Osteoblast (primary cell): ENCODE data around the gene DOK7. TPM values are rescaled to one million over a fixed set of nuclear protein-coding genes. Genes with fewer than 3 reads are reported as not detected.

Experiments used
- DNase-seq: peaks from one replicate; pipeline ENCODE4 v3.0.0; 2011; ENCODE audit warnings: low spot score, mixed read lengths; ENCODE audit not compliant: insufficient read length; ENCODE audit errors: missing footprints
- H2AFZ ChIP-seq: 2 replicates; pipeline ENCODE4 v1.6.0; 2011; ENCODE audit warnings: mild to moderate bottlenecking, low read length
- H3K27ac ChIP-seq: 2 replicates; pipeline ENCODE4 v1.5.1; 2011; ENCODE audit warnings: mild to moderate bottlenecking, low read depth, low read length, moderate library complexity
- H3K27me3 ChIP-seq: 2 replicates; pipeline ENCODE4 v1.6.0; 2012; ENCODE audit warnings: mild to moderate bottlenecking, control low read depth, inconsistent platforms, low read length, moderate library complexity; ENCODE audit not compliant: insufficient read depth
- H3K36me3 ChIP-seq: 2 replicates; pipeline ENCODE4 v1.5.1; 2011; ENCODE audit warnings: mild to moderate bottlenecking, low read length, control low read depth, moderate library complexity; ENCODE audit not compliant: insufficient read depth
- H3K4me1 ChIP-seq: 2 replicates; pipeline ENCODE4 v1.5.1; 2011; ENCODE audit warnings: mild to moderate bottlenecking, low read length, control low read depth, moderate library complexity; ENCODE audit not compliant: insufficient read depth
- H3K4me2 ChIP-seq: 2 replicates; pipeline ENCODE4 v1.6.0; 2011; ENCODE audit warnings: mild to moderate bottlenecking, low read length; ENCODE audit not compliant: insufficient read depth
- H3K4me3 ChIP-seq: fragments of 200-600 bp; sonication (generic); 3 replicates; pipeline ENCODE4 v1.5.1; 2012; ENCODE audit warnings: mild to moderate bottlenecking, low read length, inconsistent platforms; ENCODE audit not compliant: insufficient read depth
- H3K79me2 ChIP-seq: 2 replicates; pipeline ENCODE4 v1.6.0; 2012; ENCODE audit warnings: mild to moderate bottlenecking, low read length, control low read depth, inconsistent platforms; ENCODE audit not compliant: insufficient read depth
- H3K9me3 ChIP-seq: 2 replicates; pipeline ENCODE4 v1.5.1; 2011; ENCODE audit warnings: low read depth, low read length, control low read depth
- H4K20me1 ChIP-seq: 2 replicates; pipeline ENCODE4 v1.6.0; 2012; ENCODE audit warnings: mild to moderate bottlenecking, low read length, control low read depth; ENCODE audit not compliant: insufficient read depth
- total RNA-seq: library from RNA; depleted of rRNA; stranded (reverse); fragments of >200 nt; gene quantifications from 2 replicates; pipeline ENCODE4 v1.2.3, GENCODE V29; 2012
- TF ChIP-seq, protein P1 (sequence below): IDR thresholded peaks from 2 replicates; pipeline ENCODE4 v1.5.1; 2011; ENCODE audit warnings: mild to moderate bottlenecking, low read depth, low read length, moderate library complexity; ENCODE audit errors: extremely low read depth

Gene DOK7
- total RNA-seq, 1 donor: not detected

DNA sequence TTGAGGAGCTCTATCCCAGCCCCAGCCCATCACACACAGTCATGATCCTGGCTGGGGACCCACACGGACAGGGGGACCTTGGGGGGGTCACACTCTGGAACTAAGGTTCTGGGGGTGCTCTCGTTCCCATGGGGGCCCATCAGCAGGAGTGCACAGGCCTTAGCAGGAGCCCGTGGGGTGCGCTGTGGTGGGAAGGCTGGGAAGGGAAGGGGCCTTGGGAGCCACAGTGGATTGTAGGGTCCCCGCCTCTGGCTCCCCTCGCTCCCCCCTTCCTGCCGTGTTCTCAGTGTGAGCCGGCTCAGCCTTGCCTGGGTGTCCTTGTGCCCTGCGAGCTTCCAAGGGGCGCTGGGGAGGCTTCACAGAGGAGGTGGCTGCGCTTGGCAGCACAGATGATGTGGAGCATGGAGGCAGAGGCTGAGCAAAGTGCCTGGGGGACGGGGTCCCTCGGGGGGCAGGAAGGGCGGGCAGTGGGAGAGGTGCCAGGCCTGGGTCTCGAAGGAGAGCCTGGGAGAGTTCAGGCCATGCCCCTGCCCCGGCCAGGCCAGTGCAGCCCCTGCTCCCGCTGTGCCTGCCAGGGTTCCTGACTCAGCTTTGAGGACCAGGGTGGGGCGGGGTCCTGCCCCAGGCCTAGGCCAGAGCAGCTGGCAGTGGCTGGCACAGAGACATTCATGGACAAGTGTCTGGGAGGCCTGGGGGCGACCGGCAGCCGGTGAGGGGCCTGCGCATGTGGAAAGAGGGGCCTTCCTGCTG, 26.9 kb upstream of the DOK7 start:
- Histone ChIP-seq H3K9me3 (no peaks in the 10 kb centered on the region), H4K20me1 (no peaks in the 10 kb centered on the region), H3K27ac (no peak overlapping the region), H3K4me1 (peaks cover 9% of the 10 kb centered on the region), H3K79me2 (no peaks in the 10 kb centered on the region), H3K4me3 (no peak overlapping the region), H3K4me2 (no peak overlapping the region), H3K27me3 (no peaks in the 10 kb centered on the region), H2AFZ (no peak overlapping the region), H3K36me3 (no peaks in the 10 kb centered on the region)
- DNase-seq: no peak
- TF ChIP-seq, protein P1, sequence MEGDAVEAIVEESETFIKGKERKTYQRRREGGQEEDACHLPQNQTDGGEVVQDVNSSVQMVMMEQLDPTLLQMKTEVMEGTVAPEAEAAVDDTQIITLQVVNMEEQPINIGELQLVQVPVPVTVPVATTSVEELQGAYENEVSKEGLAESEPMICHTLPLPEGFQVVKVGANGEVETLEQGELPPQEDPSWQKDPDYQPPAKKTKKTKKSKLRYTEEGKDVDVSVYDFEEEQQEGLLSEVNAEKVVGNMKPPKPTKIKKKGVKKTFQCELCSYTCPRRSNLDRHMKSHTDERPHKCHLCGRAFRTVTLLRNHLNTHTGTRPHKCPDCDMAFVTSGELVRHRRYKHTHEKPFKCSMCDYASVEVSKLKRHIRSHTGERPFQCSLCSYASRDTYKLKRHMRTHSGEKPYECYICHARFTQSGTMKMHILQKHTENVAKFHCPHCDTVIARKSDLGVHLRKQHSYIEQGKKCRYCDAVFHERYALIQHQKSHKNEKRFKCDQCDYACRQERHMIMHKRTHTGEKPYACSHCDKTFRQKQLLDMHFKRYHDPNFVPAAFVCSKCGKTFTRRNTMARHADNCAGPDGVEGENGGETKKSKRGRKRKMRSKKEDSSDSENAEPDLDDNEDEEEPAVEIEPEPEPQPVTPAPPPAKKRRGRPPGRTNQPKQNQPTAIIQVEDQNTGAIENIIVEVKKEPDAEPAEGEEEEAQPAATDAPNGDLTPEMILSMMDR: no peak

GRCh38 chr4:3436798-3437581, 26.1 kb upstream of the DOK7 start:
- no peaks in the 10 kb centered on the region for H3K9me3 ChIP-seq
- peaks cover 9% of the 10 kb centered on the region for H3K4me1 ChIP-seq
- peak; percentile 98 for DNase-seq
- H3K4me3 ChIP-seq: no peak overlapping the region
- no peaks in the 10 kb centered on the region for H3K27me3 ChIP-seq
- no peak overlapping the region for H3K27ac ChIP-seq
- H3K4me2 ChIP-seq: peak overlapping the region; percentile 19
- H4K20me1 ChIP-seq: no peaks in the 10 kb centered on the region
- H3K79me2 ChIP-seq: no peaks in the 10 kb centered on the region
- TF ChIP-seq, protein P1: no peak
- peak overlapping the region; percentile 70 for H2AFZ ChIP-seq
- no peaks in the 10 kb centered on the region for H3K36me3 ChIP-seq

- H3K4me2 ChIP-seq: no peak overlapping the region
- H4K20me1 ChIP-seq: no peaks in the 10 kb centered on the region
- H3K36me3 ChIP-seq: no peaks in the 10 kb centered on the region
- H3K27ac ChIP-seq: no peak overlapping the region
- no peak overlapping the region for H3K4me3 ChIP-seq
- no peaks in the 10 kb centered on the region for H3K27me3 ChIP-seq
- H2AFZ ChIP-seq: no peak overlapping the region
- no peak for DNase-seq
- H3K4me1 ChIP-seq: peaks cover 9% of the 10 kb centered on the region
- no peaks in the 10 kb centered on the region for H3K79me2 ChIP-seq
- TF ChIP-seq, protein P1: no peak
- H3K9me3 ChIP-seq: no peaks in the 10 kb centered on the region
Observed at GRCh38 chr4:3437582-3437936, 25.5 kb upstream of the DOK7 start.
